Measurements from ENCODE around the gene BNC2. TPM values are rescaled to one million over a fixed set of nuclear protein-coding genes. Genes with fewer than 3 reads are reported as not detected.

Gene BNC2
- total RNA-seq, 2 experiments from 2014 or later = not detected

- Histone ChIP-seq H3K79me2 (ENCODE audit: insufficient read depth, low read depth, low read length) (no peaks in the 10 kb centered on the region), H3K4me1 (ENCODE audit: insufficient read depth, low read length, poor library complexity, severe bottlenecking) (no peaks in the 10 kb centered on the region), H3K9me3 (ENCODE audit: low read length) (no peaks in the 10 kb centered on the region), H3K4me2 (ENCODE audit: low read length) (no peak overlapping the region), H2AFZ (ENCODE audit: low read length) (no peak overlapping the region), H4K20me1 (ENCODE audit: insufficient read depth, low read length) (no peaks in the 10 kb centered on the region), H3K36me3 (ENCODE audit: insufficient read depth, low read length) (no peaks in the 10 kb centered on the region), H3K9me2 (ENCODE audit: insufficient read depth, low read length) (no peaks in the 10 kb centered on the region), H3K4me3 (ENCODE audit: low read depth, low read length, poor library complexity, severe bottlenecking) (no peak overlapping the region), H3K27ac (ENCODE audit: low read depth, low read length, poor library complexity, severe bottlenecking) (no peak overlapping the region)
- ChIA-PET CTCF (ENCODE audit: unreplicated experiment) (no interaction called here), POLR2A (no interaction called here)
- intact Hi-C loops (cut with micrococcal nuclease; ENCODE audit: unreplicated experiment) = no loop called here
- no peak for DNase-seq (ENCODE audit: low spot score)
- BruUV-seq (replicated peaks) = no TSS peak
- TF ChIP-seq EZH2phosphoT487 (IDR thresholded peaks at IDR 0.05; ENCODE audit: borderline replicate concordance, low read depth, low read length) (no peak), CTCF (conservative IDR thresholded peaks at IDR 0.05; ENCODE audit: low read length) (no peak)
These were observed 255.0 kb downstream of the BNC2 start for GRCh38 chr9:16615451-16615850.

- Histone ChIP-seq H3K9me2 (ENCODE audit: insufficient read depth, low read length) (no peaks in the 10 kb centered on the region), H3K4me2 (ENCODE audit: low read length) (no peak overlapping the region), H3K4me3 (ENCODE audit: low read depth, low read length, poor library complexity, severe bottlenecking) (no peak overlapping the region), H3K9me3 (ENCODE audit: low read length) (no peaks in the 10 kb centered on the region), H2AFZ (ENCODE audit: low read length) (no peak overlapping the region), H3K4me1 (ENCODE audit: insufficient read depth, low read length, poor library complexity, severe bottlenecking) (no peaks in the 10 kb centered on the region), H4K20me1 (ENCODE audit: insufficient read depth, low read length) (no peaks in the 10 kb centered on the region), H3K36me3 (ENCODE audit: insufficient read depth, low read length) (no peaks in the 10 kb centered on the region), H3K79me2 (ENCODE audit: insufficient read depth, low read depth, low read length) (no peaks in the 10 kb centered on the region), H3K27ac (ENCODE audit: low read depth, low read length, poor library complexity, severe bottlenecking) (no peak overlapping the region)
- DNase-seq (ENCODE audit: low spot score) = no peak
- POLR2A ChIA-PET = no interaction called here
- CTCF ChIA-PET (ENCODE audit: unreplicated experiment) = no interaction called here
- no TSS peak for BruUV-seq (replicated peaks)
- TF ChIP-seq EZH2phosphoT487 (IDR thresholded peaks at IDR 0.05; ENCODE audit: borderline replicate concordance, low read depth, low read length) = no peak
- TF ChIP-seq CTCF (conservative IDR thresholded peaks at IDR 0.05; ENCODE audit: low read length) = no peak
- intact Hi-C loops (cut with micrococcal nuclease; ENCODE audit: unreplicated experiment) = no loop called here
These were observed 256.9 kb downstream of the BNC2 start for GRCh38 chr9:16613605-16614004.

GRCh38 chr9:16613051-16613450 is 257.4 kb downstream of the BNC2 start:
- Histone ChIP-seq H3K4me3 (ENCODE audit: low read depth, low read length, poor library complexity, severe bottlenecking) (no peak overlapping the region), H4K20me1 (ENCODE audit: insufficient read depth, low read length) (no peaks in the 10 kb centered on the region), H3K4me1 (ENCODE audit: insufficient read depth, low read length, poor library complexity, severe bottlenecking) (no peaks in the 10 kb centered on the region), H2AFZ (ENCODE audit: low read length) (no peak overlapping the region), H3K4me2 (ENCODE audit: low read length) (no peak overlapping the region), H3K79me2 (ENCODE audit: insufficient read depth, low read depth, low read length) (no peaks in the 10 kb centered on the region), H3K36me3 (ENCODE audit: insufficient read depth, low read length) (no peaks in the 10 kb centered on the region), H3K9me2 (ENCODE audit: insufficient read depth, low read length) (no peaks in the 10 kb centered on the region), H3K27ac (ENCODE audit: low read depth, low read length, poor library complexity, severe bottlenecking) (no peak overlapping the region), H3K9me3 (ENCODE audit: low read length) (no peaks in the 10 kb centered on the region)
- CTCF ChIA-PET (ENCODE audit: unreplicated experiment) = no interaction called here
- TF ChIP-seq CTCF (conservative IDR thresholded peaks at IDR 0.05; ENCODE audit: low read length) = no peak
- no peak for TF ChIP-seq EZH2phosphoT487 (IDR thresholded peaks at IDR 0.05; ENCODE audit: borderline replicate concordance, low read depth, low read length)
- POLR2A ChIA-PET = no interaction called here
- intact Hi-C loops (cut with micrococcal nuclease; ENCODE audit: unreplicated experiment) = no loop called here
- no TSS peak for BruUV-seq (replicated peaks)
- no peak for DNase-seq (ENCODE audit: low spot score)

All from OCI-LY7 (cell line).